ENCODE data around the gene MSTN. TPM values are rescaled to one million over a fixed set of nuclear protein-coding genes. Genes with fewer than 3 reads are reported as not detected.

Gene MSTN
- total RNA-seq, 1 experiment from 2014 or later = not detected

GRCh38 chr2:190075623-190076022, 13.1 kb upstream of the MSTN start:
- DNase-seq = no peak
- H4K20me1 ChIP-seq (ENCODE audit: control insufficient read depth, insufficient read depth, insufficient read length) = no peaks in the 10 kb centered on the region
- Mint-ChIP-seq H3K36me3 (ENCODE audit: insufficient read depth in 1 of 3, low read depth in 3 of 3) (no peaks in the 10 kb centered on the region), H3K9me3 (peaks cover 0 to 2% of the 10 kb centered on the region in 2 experiments; a peak in 2 of 5 replicates), H3K4me1 (0 out of 4 replicates have a peak, but pooled peaks cover 0 to 2% of the 10 kb centered on the region in 2 experiments), H3K4me3 (no peak overlapping the region), H3K27ac (no peak overlapping the region), H3K27me3 (ENCODE audit: low read depth) (no peaks in the 10 kb centered on the region; the same call in 1 of the 2 replicates)
- no peak overlapping the region for H3T11ph ChIP-seq (ENCODE audit: low read length)
- no peak overlapping the region for H2BK5ac ChIP-seq (ENCODE audit: insufficient read length, low read length)
- H2BK15ac ChIP-seq (ENCODE audit: low read depth, low read length) = no peak overlapping the region
- no peak overlapping the region for H2AK5ac ChIP-seq (ENCODE audit: insufficient read length, low read length)
- H3K9me3 ChIP-seq (ENCODE audit: control insufficient read depth, low read depth, low read length) = no peaks in the 10 kb centered on the region
- no peak overlapping the region for H4K91ac ChIP-seq (ENCODE audit: insufficient read length, low read depth, low read length)
- H3K9ac ChIP-seq (ENCODE audit: extremely low read depth, insufficient read length, low read length) = no peak overlapping the region
- no peak overlapping the region for H2BK20ac ChIP-seq (ENCODE audit: low read depth, low read length, poor library complexity, severe bottlenecking)
- H3K23ac ChIP-seq (ENCODE audit: insufficient read length, low read depth, low read length) = no peak overlapping the region
- H3K79me1 ChIP-seq (ENCODE audit: insufficient read depth, low read depth, low read length, poor library complexity, severe bottlenecking) = no peaks in the 10 kb centered on the region
- no peaks in the 10 kb centered on the region for H3K4me1 ChIP-seq (ENCODE audit: insufficient read depth, low read length)
- no peak overlapping the region for H3K4ac ChIP-seq (ENCODE audit: low read depth, low read length)
- no peak overlapping the region for H4K5ac ChIP-seq (ENCODE audit: insufficient read length, low read depth, low read length)
- no peak overlapping the region for H3K14ac ChIP-seq (ENCODE audit: insufficient read depth, low read length)
- H2BK120ac ChIP-seq (ENCODE audit: low read depth, low read length, poor library complexity, severe bottlenecking) = no peak overlapping the region
- H4K8ac ChIP-seq (replicated peaks; ENCODE audit: insufficient read length, low read depth, low read length) = no peak overlapping the region
- H2BK12ac ChIP-seq (ENCODE audit: insufficient read length, low read depth, low read length) = no peak overlapping the region
- no peak overlapping the region for H2AFZ ChIP-seq (ENCODE audit: low read length)
- no peak overlapping the region for H3K4me2 ChIP-seq (ENCODE audit: insufficient read depth, insufficient read length, low read length)
- no peaks in the 10 kb centered on the region for H3K23me2 ChIP-seq (ENCODE audit: insufficient read length, low read depth, low read length, poor library complexity, severe bottlenecking)
- H3K18ac ChIP-seq (ENCODE audit: insufficient read length, low read depth, low read length) = no peak overlapping the region
- no peak overlapping the region for H3K27ac ChIP-seq (ENCODE audit: insufficient read length, low read depth, low read length)
- H3K79me2 ChIP-seq (ENCODE audit: insufficient read depth, low read length) = no peaks in the 10 kb centered on the region
- no peaks in the 10 kb centered on the region for H3K27me3 ChIP-seq (ENCODE audit: insufficient read depth, low read length)
- TF ChIP-seq CTCF (conservative IDR thresholded peaks at IDR 0.05) = no peak
- no peak overlapping the region for H3K56ac ChIP-seq (ENCODE audit: insufficient read length, low read depth, low read length)
